Sigmoid colon (tissue), 4 donors: Measurements from ENCODE around the gene TSPAN9.

Source experiments
- CTCF ChIP-seq, 4 experiments: fragments of 450-650 bp in 3 of 4; fragments of 200-600 bp in 1 of 4; IDR thresholded peaks; one replicate each; pipeline ENCODE4 v1.5.1; 2016 to 2019; ENCODE audit warnings: antibody characterized with exemption in 4 of 4, mild to moderate bottlenecking in 3 of 4, moderate library complexity in 2 of 4
- EP300 ChIP-seq, 4 donors: sonication (generic); formaldehyde crosslinking; IDR thresholded peaks; one replicate each; pipeline ENCODE4 v1.6.1; 2017; ENCODE audit warnings: antibody characterized with exemption in 4 of 4
- POLR2A ChIP-seq, 2 donors: fragments of 450-650 bp; IDR thresholded peaks; one replicate each; pipeline ENCODE4 v1.6.1; 2016; ENCODE audit warnings: antibody characterized with exemption in 2 of 2, mild to moderate bottlenecking in 2 of 2, moderate library complexity in 2 of 2

DNA sequence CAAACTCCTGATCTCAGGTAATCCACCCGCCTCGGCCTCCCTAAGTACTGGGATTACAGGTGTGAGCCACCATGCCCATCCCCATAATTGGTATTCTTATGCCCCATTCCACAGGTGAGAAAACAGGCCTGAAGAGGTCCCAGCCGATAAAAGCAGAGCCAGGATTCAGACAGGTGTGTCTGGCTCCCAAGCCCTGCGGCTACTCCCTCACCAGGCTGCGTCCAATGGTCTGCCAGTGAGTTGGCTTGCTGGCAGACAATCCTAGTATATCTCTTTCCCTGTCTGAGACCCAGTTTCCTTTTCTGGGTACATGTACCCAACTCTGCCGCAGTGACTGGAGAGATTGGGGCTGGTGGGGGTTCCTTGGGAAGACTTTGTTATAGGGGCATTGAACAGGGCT, 1.9 kb upstream of the TSPAN9 start:
- no peak for TF ChIP-seq CTCF (IDR thresholded peaks at IDR 0.05)
- no peak for TF ChIP-seq POLR2A (IDR thresholded peaks at IDR 0.05)
- TF ChIP-seq EP300 (IDR thresholded peaks at IDR 0.05), result no peak
